NT2/D1 (cell line): ENCODE data around the gene CXCR5.

Experiments
- DNase-seq: peaks from one replicate; pipeline ENCODE4 v3.0.0-alpha.2; 2011; ENCODE audit warnings: low read depth, low spot score
- H3K27me3 ChIP-seq: 2 replicates; pipeline ENCODE4 v1.6.0; 2011; ENCODE audit warnings: mild to moderate bottlenecking; ENCODE audit not compliant: insufficient read length, insufficient read depth
- H3K36me3 ChIP-seq: 2 replicates; pipeline ENCODE4 v1.6.1; 2011; ENCODE audit warnings: mild to moderate bottlenecking, low read length, mixed read lengths; ENCODE audit not compliant: insufficient read depth, insufficient read length
- H3K4me1 ChIP-seq: 2 replicates; pipeline ENCODE4 v1.5.1; 2011; ENCODE audit not compliant: insufficient read depth, insufficient read length
- H3K4me3 ChIP-seq: 2 replicates; pipeline ENCODE4 v1.5.1; 2011; ENCODE audit warnings: low read depth; ENCODE audit not compliant: insufficient read length
- H3K9ac ChIP-seq: 2 replicates; pipeline ENCODE4 v1.6.0; 2011; ENCODE audit warnings: low read depth; ENCODE audit not compliant: insufficient read length
- H3K9me3 ChIP-seq: 2 replicates; pipeline ENCODE4 v1.5.1; 2011; ENCODE audit warnings: mild to moderate bottlenecking, low read length; ENCODE audit not compliant: insufficient read depth
- SUZ12 ChIP-seq: IDR thresholded peaks from 2 replicates; pipeline ENCODE4 v1.6.1; 2011; ENCODE audit not compliant: insufficient read length, insufficient read depth; ENCODE audit errors: extremely low read depth
- YY1 ChIP-seq: IDR thresholded peaks from 2 replicates; pipeline ENCODE4 v1.6.1; 2011; ENCODE audit not compliant: insufficient read length, insufficient read depth
- ZNF274 ChIP-seq: IDR thresholded peaks from 2 replicates; pipeline ENCODE4 v1.6.1; 2011; ENCODE audit warnings: mild to moderate bottlenecking, low read depth, low read length

CXCR5 gene

GRCh38 chr11:118933486-118933885 is 49.8 kb downstream of the CXCR5 start:
- no peak overlapping the region for H3K9ac ChIP-seq
- DNase-seq, result no peak
- no peaks in the 10 kb centered on the region for H3K9me3 ChIP-seq
- H3K36me3 ChIP-seq, result no peaks in the 10 kb centered on the region
- TF ChIP-seq ZNF274 (no peak), SUZ12 (no peak), YY1 (no peak)
- H3K27me3 ChIP-seq, result peaks cover 7% of the 10 kb centered on the region
- H3K4me3 ChIP-seq, result no peak overlapping the region
- peaks cover 6% of the 10 kb centered on the region for H3K4me1 ChIP-seq

GRCh38 chr11:118935376-118935775 is 51.7 kb downstream of the CXCR5 start:
- peaks cover 7% of the 10 kb centered on the region for H3K27me3 ChIP-seq
- H3K36me3 ChIP-seq, result no peaks in the 10 kb centered on the region
- no peak overlapping the region for H3K9ac ChIP-seq
- H3K4me3 ChIP-seq, result no peak overlapping the region
- no peak for DNase-seq
- TF ChIP-seq SUZ12 (no peak), ZNF274 (no peak), YY1 (no peak)
- H3K9me3 ChIP-seq, result no peaks in the 10 kb centered on the region
- peaks cover 15% of the 10 kb centered on the region for H3K4me1 ChIP-seq

- Histone ChIP-seq H3K27me3 (no peaks in the 10 kb centered on the region), H3K9ac (no peak overlapping the region), H3K36me3 (no peaks in the 10 kb centered on the region), H3K4me1 (peaks cover 12% of the 10 kb centered on the region), H3K9me3 (no peaks in the 10 kb centered on the region), H3K4me3 (no peak overlapping the region)
- no peak for DNase-seq
- TF ChIP-seq ZNF274, result no peak
- TF ChIP-seq YY1, result no peak
- no peak for TF ChIP-seq SUZ12
Measured at GRCh38 chr11:118938491-118939403, 55.1 kb downstream of the CXCR5 start.

GRCh38 chr11:118939404-118939915 is 55.8 kb downstream of the CXCR5 start:
- Histone ChIP-seq H3K4me3 (no peak overlapping the region), H3K9me3 (no peaks in the 10 kb centered on the region), H3K36me3 (no peaks in the 10 kb centered on the region), H3K4me1 (peaks cover 12% of the 10 kb centered on the region), H3K27me3 (no peaks in the 10 kb centered on the region), H3K9ac (peak overlapping the region; percentile 10)
- no peak for DNase-seq
- no peak for TF ChIP-seq SUZ12
- TF ChIP-seq ZNF274, result no peak
- no peak for TF ChIP-seq YY1

GRCh38 chr11:118939953-118940598 is 56.4 kb downstream of the CXCR5 start:
- Histone ChIP-seq H3K4me3 (no peak overlapping the region), H3K9me3 (no peaks in the 10 kb centered on the region), H3K36me3 (no peaks in the 10 kb centered on the region), H3K9ac (peak overlapping the region; percentile 26), H3K27me3 (no peaks in the 10 kb centered on the region), H3K4me1 (peaks cover 12% of the 10 kb centered on the region)
- no peak for DNase-seq
- TF ChIP-seq SUZ12, result no peak
- no peak for TF ChIP-seq YY1
- TF ChIP-seq ZNF274, result no peak

GRCh38 chr11:118947091-118947490 is 63.4 kb downstream of the CXCR5 start:
- Histone ChIP-seq H3K9me3 (no peaks in the 10 kb centered on the region), H3K9ac (no peak overlapping the region), H3K4me3 (no peak overlapping the region), H3K27me3 (no peaks in the 10 kb centered on the region), H3K36me3 (no peaks in the 10 kb centered on the region), H3K4me1 (no peaks in the 10 kb centered on the region)
- no peak for DNase-seq
- no peak for TF ChIP-seq ZNF274
- no peak for TF ChIP-seq YY1
- no peak for TF ChIP-seq SUZ12
